ENCODE measurements around the gene POLR3GL.

POLR3GL gene

GRCh38 chr1:145951526-145951925 is 13.0 kb upstream of the POLR3GL start:
- DNase-seq = no peak

GRCh38 chr1:145952903-145953302 is 11.6 kb upstream of the POLR3GL start:
- DNase-seq = no peak

GRCh38 chr1:145953861-145954260 is 10.6 kb upstream of the POLR3GL start:
- DNase-seq = no peak

GRCh38 chr1:145955436-145955835 is 9.1 kb upstream of the POLR3GL start:
- DNase-seq = no peak

- no peak for DNase-seq
Measured at GRCh38 chr1:145956361-145956760, 8.1 kb upstream of the POLR3GL start.

- no peak for DNase-seq
Measured at GRCh38 chr1:145956781-145957442, 7.6 kb upstream of the POLR3GL start.

- DNase-seq = peak; percentile 95
Measured at GRCh38 chr1:145957443-145958319, 6.8 kb upstream of the POLR3GL start, which contains the start of gene LIX1L. Gene LIX1L (minus strand): TSS chr1:145958017. CDS start chr1:145957927, 90 bp downstream.

- no peak for DNase-seq
Measured at GRCh38 chr1:145958734-145959133, 5.8 kb upstream of the POLR3GL start.

GRCh38 chr1:145959333-145959732 is 5.2 kb upstream of the POLR3GL start:
- no peak for DNase-seq

GRCh38 chr1:145959957-145960467 is 4.5 kb upstream of the POLR3GL start:
- no peak for DNase-seq

GRCh38 chr1:145960468-145961108 is 3.9 kb upstream of the POLR3GL start:
- DNase-seq = no peak

- DNase-seq = no peak
Measured at GRCh38 chr1:145961109-145961424, 3.4 kb upstream of the POLR3GL start.

GRCh38 chr1:145961425-145962156 is 2.9 kb upstream of the POLR3GL start:
- no peak for DNase-seq

- no peak for DNase-seq
Measured at GRCh38 chr1:145962157-145963102, 2.1 kb upstream of the POLR3GL start.

GRCh38 chr1:145963265-145964019 is 1.0 kb upstream of the POLR3GL start:
- DNase-seq = peak; percentile 34

- DNase-seq = no peak
Measured at GRCh38 chr1:145965119-145965744, 742 bp downstream of the POLR3GL start.

GRCh38 chr1:145967288-145967687 is 2.8 kb downstream of the POLR3GL start:
- DNase-seq = no peak

- DNase-seq = no peak
Measured at GRCh38 chr1:145972580-145972979, 8.1 kb downstream of the POLR3GL start.

- no peak for DNase-seq
Measured at GRCh38 chr1:145974721-145975120, 10.2 kb downstream of the POLR3GL start.

- DNase-seq = no peak
Measured at GRCh38 chr1:145975216-145975615, 10.7 kb downstream of the POLR3GL start.

All from amniotic stem cell (primary cell).